ENCODE measurements around the gene BRCA2.
"Not testable (repeated sequence)": the region's sequence is repeated elsewhere in the genome, so short reads cannot be mapped to it uniquely, and the experiment has no call there.

The BRCA2 gene

DNA sequence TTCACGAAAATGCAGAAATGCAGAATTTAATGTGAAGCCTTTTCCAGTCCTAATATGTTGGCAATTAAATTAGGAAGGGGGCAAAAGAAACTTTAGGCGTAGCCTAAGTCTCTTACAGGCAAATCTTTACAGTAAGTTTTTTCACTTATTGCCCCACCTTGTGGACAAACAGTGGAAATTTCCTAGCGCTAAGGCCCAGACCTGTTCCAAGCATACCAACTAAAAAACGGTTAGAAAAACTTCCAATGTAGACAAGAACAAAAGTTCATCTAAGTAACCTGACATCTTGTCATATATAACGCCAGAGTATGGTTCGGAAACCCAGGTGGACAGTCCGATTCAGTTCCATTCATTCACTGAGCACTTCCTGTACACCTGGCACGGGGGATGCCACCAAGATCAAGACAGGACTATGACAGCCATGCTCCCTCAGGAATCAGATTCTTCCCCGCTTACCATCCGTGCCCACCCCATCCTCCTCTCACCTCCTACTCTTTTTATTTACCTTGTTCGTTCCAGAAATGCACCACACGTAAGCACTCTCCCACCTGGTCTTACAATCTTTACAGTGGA is 5.1 kb upstream of the BRCA2 start:
- DNase-seq = peak; percentile 68

DNA sequence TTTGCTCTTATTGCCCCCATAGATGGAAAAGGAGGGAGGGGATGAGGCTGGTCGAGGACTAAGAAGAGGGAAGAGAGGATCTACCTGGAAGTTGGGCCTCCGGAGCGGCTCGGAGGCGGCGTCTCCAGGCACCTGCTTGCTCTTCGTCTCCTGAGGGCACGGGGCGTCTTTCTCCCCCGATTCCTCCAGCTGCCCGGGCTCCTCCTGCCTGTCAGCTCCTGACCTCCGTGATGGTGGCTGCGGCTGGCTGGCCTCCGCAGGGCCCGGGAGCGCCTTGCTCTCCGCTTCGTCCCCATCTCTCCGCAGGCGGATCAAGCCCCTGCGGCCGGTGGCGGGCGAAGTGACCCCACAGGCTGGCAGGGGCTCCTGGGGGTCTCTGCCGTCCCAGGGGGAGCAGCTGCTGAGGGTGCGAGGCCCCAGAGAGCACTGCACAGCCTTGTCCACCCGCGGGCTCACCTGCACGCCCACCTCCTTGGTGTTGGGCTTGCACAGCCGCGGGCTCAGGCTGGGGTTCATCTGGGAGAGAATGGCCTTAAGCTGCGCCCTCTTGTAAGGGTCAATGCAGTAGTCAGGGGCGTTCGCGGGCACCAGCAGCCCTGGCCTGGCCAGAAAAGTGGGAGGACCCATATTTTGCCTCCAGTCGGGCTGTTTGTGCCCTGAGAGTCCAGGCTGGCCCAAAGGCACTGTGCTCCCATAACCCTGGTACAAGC is 4.0 kb upstream of the BRCA2 start:
- no peak for DNase-seq

DNA sequence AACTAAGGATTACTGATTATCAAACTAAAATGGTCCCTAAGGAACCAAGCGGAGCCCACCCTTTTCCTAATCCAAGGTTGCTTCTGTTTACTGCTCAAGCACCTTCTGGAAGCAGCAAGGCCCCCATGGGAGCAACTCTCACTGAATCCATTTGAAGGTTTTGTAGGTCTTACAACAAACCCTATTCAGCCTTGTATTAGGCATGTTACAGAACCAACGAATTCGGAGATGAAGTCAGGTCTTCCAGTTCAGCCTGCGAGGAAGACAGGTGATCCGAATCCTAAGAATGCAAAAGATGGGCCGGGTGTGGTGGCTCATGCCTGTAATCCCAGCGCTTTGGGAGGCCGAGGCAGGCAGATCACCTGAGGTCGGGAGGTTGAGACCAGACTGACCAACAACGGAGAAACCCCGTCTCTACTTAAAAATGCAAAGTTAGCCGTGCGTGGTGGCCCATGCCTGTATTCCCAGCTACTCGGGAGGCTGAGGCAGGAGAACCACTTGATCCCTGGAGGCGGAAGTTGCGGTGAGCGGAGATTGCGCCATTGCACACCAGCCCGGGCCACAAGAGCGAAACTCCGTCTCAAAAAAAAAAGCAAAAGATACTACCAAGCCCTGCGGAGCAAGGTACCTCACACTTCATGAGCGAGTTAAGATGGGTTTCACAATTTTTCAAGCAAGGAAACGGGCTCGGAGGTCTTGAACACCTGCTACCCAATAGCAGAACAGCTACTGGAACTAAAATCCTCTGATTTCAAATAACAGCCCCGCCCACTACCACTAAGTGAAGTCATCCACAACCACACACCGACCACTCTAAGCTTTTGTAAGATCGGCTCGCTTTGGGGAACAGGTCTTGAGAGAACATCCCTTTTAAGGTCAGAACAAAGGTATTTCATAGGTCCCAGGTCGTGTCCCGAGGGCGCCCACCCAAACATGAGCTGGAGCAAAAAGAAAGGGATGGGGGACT is 754 bp upstream of the BRCA2 start:
- peak; percentile 97 for DNase-seq

DNA sequence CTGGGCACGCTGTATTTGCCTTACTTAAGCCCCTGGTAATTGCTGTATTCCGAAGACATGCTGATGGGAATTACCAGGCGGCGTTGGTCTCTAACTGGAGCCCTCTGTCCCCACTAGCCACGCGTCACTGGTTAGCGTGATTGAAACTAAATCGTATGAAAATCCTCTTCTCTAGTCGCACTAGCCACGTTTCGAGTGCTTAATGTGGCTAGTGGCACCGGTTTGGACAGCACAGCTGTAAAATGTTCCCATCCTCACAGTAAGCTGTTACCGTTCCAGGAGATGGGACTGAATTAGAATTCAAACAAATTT is 676 bp downstream of the BRCA2 start:
- no peak for DNase-seq

DNA sequence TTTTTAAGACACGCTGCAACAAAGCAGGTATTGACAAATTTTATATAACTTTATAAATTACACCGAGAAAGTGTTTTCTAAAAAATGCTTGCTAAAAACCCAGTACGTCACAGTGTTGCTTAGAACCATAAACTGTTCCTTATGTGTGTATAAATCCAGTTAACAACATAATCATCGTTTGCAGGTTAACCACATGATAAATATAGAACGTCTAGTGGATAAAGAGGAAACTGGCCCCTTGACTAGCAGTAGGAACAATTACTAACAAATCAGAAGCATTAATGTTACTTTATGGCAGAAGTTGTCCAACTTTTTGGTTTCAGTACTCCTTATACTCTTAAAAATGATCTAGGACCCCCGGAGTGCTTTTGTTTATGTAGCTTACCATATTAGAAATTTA is 1.2 kb downstream of the BRCA2 start:
- peak; percentile 38 for DNase-seq

DNA sequence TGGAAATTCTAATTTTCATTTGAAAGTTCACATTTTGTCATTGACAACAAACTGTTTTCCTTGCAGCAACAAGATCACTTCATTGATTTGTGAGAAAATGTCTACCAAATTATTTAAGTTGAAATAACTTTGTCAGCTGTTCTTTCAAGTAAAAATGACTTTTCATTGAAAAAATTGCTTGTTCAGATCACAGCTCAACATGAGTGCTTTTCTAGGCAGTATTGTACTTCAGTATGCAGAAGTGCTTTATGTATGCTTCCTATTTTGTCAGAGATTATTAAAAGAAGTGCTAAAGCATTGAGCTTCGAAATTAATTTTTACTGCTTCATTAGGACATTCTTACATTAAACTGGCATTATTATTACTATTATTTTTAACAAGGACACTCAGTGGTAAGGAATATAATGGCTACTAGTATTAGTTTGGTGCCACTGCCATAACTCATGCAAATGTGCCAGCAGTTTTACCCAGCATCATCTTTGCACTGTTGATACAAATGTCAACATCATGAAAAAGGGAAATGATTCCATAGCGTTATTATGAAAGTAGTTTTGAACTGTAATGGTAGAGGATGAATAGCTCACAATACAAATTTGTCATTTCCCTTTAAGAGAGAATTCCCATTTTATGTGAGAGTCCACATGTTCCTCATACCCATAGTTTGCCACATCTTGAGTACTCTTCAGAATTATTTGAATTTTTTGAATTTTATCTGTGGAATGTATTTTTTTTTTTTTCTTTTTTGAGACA is 2.6 kb downstream of the BRCA2 start:
- no peak for DNase-seq

DNA sequence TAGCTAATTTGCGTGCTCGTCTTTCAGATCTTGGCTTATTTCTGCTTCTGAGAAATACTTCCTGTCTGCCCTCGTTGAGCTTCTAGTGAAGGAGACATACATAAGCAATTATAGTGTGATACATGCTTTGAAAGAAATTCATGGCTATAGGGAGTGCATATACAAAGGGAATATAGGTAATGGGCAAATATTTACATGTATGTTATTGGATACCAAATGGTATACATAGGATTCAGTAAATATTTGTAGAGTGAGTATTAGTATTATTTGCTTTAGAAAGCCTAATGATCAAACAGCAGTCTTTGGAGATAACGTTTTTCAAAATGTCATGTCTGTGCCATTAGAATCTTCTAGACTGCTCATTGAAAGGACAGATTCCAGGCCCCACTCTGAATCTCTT is 5.2 kb downstream of the BRCA2 start:
- no peak for DNase-seq

DNA sequence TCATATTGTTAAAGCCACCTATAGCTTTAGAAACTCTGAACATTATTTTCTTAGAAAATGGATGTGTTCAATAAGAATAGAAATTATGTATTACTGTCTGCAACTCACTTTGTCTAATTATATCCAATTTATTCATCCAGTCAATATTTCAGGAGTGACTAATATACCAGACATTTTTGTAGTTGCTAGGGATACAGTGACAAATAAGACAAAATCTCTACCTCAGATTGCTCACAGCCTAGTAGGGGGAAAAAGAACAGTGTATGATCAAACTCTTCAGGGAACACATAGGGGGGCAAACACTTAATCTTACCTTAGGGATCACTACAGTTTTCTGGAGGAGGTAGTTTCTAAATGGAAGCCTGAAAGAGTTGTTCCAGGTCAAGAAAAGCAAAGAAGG is 8.6 kb downstream of the BRCA2 start:
- DNase-seq = no peak

DNA sequence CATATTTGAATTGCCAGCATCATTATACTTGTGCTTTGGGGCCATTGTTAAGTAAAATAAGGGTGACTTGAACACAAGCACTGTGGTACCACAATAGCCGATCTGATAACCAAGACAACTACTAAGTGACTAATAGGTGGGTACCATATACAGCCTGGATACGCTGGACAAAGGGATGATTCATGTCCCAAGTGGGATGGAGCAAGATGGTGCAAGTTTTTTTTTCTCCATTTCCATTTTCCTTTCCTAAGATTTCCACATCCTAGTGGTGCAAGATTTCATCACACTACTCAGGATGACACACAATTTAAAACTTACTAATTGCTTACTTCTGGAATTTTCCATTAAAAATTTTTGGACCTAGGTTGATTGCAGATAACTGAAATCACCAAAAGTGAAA is 15.1 kb downstream of the BRCA2 start:
- DNase-seq = no peak

DNA sequence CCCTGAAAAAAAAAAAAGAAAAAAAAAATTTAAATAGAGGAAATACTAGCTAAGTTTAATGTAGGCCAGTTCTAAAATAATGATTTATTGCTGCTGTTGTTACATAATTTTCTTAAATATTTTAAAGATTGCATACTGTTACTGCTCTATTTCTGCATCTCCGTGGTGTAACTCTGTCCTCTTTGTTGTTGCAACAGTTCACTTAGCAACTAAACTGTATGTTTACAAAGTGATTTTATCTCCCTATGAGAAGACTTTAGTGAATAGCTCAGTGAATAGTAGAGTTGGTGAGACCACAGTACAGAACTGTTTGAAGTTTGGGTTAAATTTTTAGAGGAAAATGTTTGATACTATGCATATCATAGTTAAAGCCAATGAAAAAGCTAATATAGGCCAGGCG is 19.4 kb downstream of the BRCA2 start:
- no peak for DNase-seq

DNA sequence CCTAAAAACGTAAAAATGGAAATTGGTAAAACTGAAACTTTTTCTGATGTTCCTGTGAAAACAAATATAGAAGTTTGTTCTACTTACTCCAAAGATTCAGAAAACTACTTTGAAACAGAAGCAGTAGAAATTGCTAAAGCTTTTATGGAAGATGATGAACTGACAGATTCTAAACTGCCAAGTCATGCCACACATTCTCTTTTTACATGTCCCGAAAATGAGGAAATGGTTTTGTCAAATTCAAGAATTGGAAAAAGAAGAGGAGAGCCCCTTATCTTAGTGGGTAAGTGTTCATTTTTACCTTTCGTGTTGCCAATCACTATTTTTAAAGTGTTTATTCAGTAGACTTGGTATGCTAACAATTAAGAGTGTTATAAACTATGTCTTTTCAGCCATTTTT is 25.6 kb downstream of the BRCA2 start:
- peak; percentile 42 for DNase-seq

DNA sequence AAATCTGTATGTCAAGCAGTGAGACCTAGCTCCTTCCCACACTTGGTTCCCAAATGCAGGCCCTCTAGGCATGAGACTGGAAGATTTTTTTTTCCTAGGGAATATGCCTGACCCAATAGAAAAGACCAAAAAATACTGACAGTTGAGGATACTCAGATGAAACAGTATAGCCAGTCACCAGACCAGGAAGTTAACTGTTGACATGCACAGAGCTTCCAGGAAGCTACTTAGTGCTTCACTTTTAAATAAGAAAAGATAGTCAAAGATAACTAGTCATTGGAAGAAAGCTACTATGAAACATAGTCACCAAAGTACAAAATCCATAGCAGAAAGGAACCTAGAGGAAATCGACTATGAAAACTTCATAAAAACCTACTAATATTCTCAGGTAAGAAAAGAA is 32.3 kb downstream of the BRCA2 start:
- DNase-seq = no peak

DNA sequence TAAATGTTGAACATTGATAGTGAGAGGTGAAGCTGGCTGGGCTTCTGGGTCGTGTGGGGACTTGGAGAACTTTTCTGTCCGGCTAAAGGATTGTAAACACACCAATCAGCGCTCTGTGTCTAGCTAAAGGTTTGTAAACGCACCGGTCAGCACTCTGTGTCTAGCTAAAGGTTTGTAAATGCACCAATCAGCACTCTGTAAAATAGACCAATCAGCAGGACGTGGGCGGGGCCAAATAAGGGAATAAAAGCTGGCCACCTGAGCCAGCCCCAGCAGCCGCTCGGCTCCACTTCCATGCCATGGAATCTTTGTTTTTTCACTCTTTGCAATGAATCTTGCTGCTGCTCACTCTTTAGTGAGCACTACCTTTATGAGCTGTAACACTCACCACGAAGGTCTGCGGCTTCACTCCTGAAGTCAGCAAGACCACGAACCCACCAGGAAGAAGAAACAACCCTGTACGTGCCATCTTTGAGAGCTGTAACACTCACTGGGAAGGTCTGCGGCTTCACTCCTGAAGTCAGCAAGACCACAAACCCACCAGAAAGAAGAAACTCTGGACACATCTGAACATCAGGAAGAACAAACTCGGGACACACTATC is 35.6 kb downstream of the BRCA2 start:
- DNase-seq = not testable (repeated sequence)

DNA sequence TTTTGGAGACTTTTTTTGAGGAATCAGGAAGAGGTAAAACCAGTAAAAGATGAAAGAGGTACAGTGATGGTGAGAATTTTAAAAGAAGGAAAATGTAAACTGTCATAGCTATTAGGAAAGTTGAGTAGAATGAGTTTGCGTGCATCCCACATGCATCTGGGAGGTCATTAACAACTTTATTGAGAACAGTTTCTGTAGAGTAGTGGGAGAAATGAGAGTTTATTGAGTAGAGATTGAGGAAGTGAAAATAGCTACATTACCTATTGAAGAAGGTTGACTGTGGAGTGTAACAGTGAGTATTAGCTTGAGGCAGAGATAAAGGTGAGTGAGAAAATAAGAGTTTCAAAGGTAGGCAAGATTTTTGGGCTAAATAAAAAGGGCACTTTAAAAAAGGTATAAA is 38.7 kb downstream of the BRCA2 start:
- no peak for DNase-seq

DNA sequence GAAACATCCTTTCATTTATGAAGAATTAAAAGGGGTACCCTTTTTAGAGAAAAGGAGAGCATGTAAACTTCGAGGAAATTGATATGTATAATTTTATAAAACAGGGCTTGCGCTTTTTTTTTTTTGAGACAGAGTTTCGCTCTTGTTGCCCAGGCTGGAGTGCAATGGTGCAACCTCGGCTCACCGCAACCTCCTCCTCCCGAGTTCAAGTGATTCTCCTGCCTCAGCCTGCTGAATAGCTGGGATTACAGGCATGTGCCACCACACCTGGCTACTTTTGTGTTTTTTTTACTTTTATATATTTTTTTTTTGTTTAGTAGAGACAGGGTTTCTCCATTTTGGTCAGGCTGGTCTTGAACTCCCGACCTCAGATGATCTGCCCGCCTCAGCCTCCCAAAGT is 40.6 kb downstream of the BRCA2 start:
- DNase-seq = not testable (repeated sequence)

DNA sequence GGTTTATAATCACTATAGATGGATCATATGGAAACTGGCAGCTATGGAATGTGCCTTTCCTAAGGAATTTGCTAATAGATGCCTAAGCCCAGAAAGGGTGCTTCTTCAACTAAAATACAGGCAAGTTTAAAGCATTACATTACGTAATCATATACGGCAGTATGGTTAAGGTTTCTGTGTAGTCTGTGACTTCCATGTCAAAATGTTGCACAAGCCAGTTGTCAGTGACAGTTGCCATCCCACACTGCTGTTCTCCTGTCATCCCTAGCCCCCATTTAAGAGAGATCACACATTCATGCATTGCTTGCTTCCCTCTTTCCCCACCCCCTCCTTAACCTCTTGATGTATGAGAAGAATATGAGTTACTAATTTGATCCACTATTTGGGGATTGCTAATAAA is 47.3 kb downstream of the BRCA2 start:
- DNase-seq = peak; percentile 59

DNA sequence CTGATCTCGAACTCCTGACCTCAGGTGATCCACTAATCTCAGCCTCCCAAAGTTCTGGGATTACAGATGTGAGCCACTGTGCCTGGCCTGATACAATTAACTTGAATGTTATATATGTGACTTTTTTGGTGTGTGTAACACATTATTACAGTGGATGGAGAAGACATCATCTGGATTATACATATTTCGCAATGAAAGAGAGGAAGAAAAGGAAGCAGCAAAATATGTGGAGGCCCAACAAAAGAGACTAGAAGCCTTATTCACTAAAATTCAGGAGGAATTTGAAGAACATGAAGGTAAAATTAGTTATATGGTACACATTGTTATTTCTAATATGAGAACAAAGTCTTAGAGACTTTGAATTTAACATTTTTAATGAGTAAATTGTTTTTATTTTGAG is 55.5 kb downstream of the BRCA2 start:
- no peak for DNase-seq

DNA sequence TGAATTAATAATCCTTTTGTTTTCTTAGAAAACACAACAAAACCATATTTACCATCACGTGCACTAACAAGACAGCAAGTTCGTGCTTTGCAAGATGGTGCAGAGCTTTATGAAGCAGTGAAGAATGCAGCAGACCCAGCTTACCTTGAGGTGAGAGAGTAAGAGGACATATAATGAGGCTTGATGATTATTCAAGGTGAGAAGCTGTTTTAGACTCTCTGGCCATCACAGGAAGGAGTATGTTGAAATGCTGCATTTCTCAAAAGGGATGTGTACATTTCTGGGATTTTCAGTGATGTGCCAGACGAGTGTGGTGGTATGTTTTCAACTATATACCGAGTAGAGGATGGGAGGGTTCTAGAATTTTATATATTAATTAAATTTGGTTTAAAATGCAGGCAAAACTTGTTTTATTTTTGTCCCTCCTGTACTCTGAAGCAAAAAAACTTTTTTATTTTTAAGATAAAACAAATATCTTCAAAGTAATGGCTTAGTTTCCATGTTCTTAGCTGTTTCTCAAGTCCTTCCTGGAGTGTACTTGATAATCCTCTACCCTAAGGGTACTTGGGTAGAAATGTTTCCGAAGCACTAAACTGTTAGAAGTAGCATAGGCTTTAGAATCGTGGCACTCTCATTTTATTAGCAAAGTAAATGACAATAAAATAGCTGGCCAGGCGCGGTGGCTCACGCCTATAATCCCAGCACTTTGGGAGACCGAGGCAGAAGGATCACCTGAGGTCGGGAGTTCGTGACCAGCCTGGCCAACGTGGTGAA is 61.5 kb downstream of the BRCA2 start:
- DNase-seq = no peak

DNA sequence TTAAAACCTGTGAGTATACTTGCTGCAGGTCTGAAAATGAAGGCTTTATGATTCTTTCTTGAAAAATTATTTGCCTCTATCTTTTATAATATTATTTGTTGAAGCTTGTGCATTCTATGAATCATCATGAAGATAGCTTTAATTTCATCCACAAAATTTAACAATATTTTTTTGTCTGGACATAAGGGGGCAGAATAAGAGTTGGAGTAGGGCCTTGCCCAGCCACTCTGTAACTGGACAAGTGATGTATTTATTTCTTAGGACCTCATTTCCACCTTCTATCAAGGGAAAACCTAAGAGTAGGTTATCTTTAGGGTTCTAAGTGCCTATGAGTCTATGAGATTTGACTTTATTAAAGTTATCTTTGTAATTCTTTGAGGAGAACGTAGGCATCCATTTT is 62.7 kb downstream of the BRCA2 start:
- no peak for DNase-seq

DNA sequence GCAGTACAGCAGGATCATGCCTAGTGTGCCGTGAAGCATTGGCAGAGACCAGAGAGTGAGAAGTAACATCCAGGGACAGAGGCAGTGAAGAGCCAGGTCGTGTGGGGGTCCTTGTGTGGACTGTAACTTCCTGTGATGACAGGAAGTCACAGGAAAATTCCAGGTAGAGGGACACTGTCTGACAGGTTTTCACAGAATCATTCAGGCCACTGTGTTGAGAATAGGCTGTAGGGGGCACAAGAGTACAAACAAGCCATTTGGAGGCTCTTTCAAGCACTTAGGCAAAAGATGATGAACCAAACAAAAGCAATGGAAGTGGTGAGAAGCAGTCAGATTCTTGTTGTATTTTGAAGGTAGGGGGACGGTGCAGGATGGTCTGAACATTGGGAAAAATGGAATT is 66.2 kb downstream of the BRCA2 start:
- no peak for DNase-seq

DNA sequence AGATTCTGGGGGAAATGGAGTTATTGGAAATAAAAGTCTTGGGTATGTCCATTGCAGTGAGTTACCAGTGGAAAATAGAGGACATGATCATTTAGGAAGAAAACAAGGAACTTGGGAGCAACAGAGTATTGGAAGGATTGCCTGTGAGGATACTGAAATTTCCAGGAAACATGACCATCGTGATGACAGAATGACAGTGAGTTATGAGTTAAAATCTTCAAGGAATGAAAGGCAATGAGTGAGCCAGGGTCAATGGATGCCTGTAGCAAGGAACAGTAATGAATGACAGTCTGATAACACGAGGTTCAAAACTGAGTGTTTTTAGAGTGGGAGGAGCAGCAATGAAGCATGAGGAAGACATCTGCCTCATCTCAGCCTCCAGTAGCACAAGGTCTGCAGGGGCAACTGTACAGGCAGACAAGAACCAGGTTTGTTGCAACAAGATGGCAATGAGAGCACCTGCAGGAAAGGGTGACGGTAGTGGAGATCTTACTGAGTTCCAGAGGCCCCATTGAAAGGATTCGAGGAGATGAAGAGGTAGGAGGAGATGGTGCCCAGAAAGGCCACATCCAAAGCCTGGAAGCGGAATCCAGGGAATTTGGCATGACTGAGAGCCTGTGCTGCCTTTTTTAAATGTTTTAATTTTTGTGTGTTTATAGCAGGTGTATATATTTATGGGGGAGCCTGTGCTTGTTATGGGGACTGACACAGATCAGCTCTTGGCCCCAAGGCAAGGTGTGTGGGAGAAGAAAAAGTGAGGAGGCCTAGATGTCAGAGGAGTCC is 68.7 kb downstream of the BRCA2 start:
- DNase-seq = no peak
